Upper lobe of right lung (tissue), 1 donor: Measurements from ENCODE around the gene HDAC7. TPM values are rescaled to one million over a fixed set of nuclear protein-coding genes. Genes with fewer than 3 reads are reported as not detected.

Source experiments
- ATAC-seq: fragments of 200-7000 bp; cut with Tn5 transposase; one replicate; pipeline ENCODE4 v1.9.1; 2020; ENCODE audit warnings: mild to moderate bottlenecking, moderate library complexity
- DNase-seq: peaks from one replicate; pipeline ENCODE4 v3.0.0-alpha.2; 2020
- H3K27ac ChIP-seq: fragments of 200-600 bp; one replicate; pipeline ENCODE4 v1.8.0; 2022
- H3K27me3 ChIP-seq: fragments of 200-600 bp; one replicate; pipeline ENCODE4 v1.8.0; 2022; ENCODE audit warnings: mild to moderate bottlenecking
- H3K36me3 ChIP-seq: fragments of 200-600 bp; one replicate; pipeline ENCODE4 v1.8.0; 2022
- H3K4me1 ChIP-seq: fragments of 200-600 bp; one replicate; pipeline ENCODE4 v1.8.0; 2022
- H3K4me3 ChIP-seq: fragments of 200-600 bp; one replicate; pipeline ENCODE4 v1.8.0; 2022; ENCODE audit warnings: mild to moderate bottlenecking
- H3K9me3 ChIP-seq: fragments of 200-600 bp; one replicate; pipeline ENCODE4 v1.8.0; 2022
- CTCF ChIP-seq: fragments of 200-600 bp; IDR thresholded peaks from one replicate; pipeline ENCODE4 v1.8.0; 2022; ENCODE audit warnings: antibody characterized with exemption
- intact Hi-C: fragments of 100-400 bp; cut with DNase I; formaldehyde crosslinking; loops from one replicate; pipeline ENCODE4 v1.11.0; 2022
- total RNA-seq: library from RNA; stranded (reverse); fragmentation: NEBNext Ultra II Directional; extraction: Animal tissue kit (Norgen Biotek cat#: 25700); gene quantifications from one replicate; pipeline ENCODE4 v1.2.1, GENCODE V29; 2021
- donor health status: DM: no; HTN: yes; CAD: no; lungs with severe emphysema.

Gene HDAC7
- total RNA-seq, 1 donor from 2014 or later: 135 TPM

GRCh38 chr12:47774663-47775062, 45.0 kb downstream of the HDAC7 start:
- H3K9me3 ChIP-seq: no peaks in the 10 kb centered on the region
- intact Hi-C loops: loop anchor here (5.0 kb wide), 1 partner anchor 57 kb away; no protein-coding TSS in a partner anchor
- ATAC-seq (no peak), DNase-seq (no peak)
- peaks cover 64% of the 10 kb centered on the region for H3K4me1 ChIP-seq
- TF ChIP-seq CTCF: no peak
- H3K4me3 ChIP-seq: peak overlapping the region; percentile 93
- H3K27ac ChIP-seq: peak overlapping the region; percentile 52
- H3K27me3 ChIP-seq: no peaks in the 10 kb centered on the region
- H3K36me3 ChIP-seq: no peaks in the 10 kb centered on the region

- TF ChIP-seq CTCF: no peak
- H3K4me1 ChIP-seq: peaks cover 63% of the 10 kb centered on the region
- no peaks in the 10 kb centered on the region for H3K9me3 ChIP-seq
- ATAC-seq: no peak
- intact Hi-C loops: no loop called here
- H3K27me3 ChIP-seq: no peaks in the 10 kb centered on the region
- no peak for DNase-seq
- H3K27ac ChIP-seq: peak overlapping the region; percentile 81
- H3K36me3 ChIP-seq: no peaks in the 10 kb centered on the region
- H3K4me3 ChIP-seq: peak overlapping the region; percentile 93
These were observed 45.7 kb downstream of the HDAC7 start for GRCh38 chr12:47773858-47774580.

- no peaks in the 10 kb centered on the region for H3K36me3 ChIP-seq
- H3K4me1 ChIP-seq: peaks cover 56% of the 10 kb centered on the region
- H3K27me3 ChIP-seq: no peaks in the 10 kb centered on the region
- DNase-seq (peak; percentile 90), ATAC-seq (peak; percentile 87)
- H3K9me3 ChIP-seq: no peaks in the 10 kb centered on the region
- peak within 1 kb of the TSS; percentile 81 for H3K27ac ChIP-seq
- no peak for TF ChIP-seq CTCF
- peak within 1 kb of the TSS; percentile 93 for H3K4me3 ChIP-seq
- intact Hi-C loops: no loop called here
These were observed 46.4 kb downstream of the HDAC7 start, which contains the start of gene SLC48A1 for GRCh38 chr12:47773062-47773857. Gene SLC48A1 (plus strand): TSS chr12:47773238. CDS start chr12:47773305, 67 bp downstream.

GRCh38 chr12:47772738-47773061, 47.0 kb downstream of the HDAC7 start:
- peaks cover 51% of the 10 kb centered on the region for H3K4me1 ChIP-seq

GRCh38 chr12:47772094-47772660, 47.5 kb downstream of the HDAC7 start:
- Histone ChIP-seq H3K27me3 (no peaks in the 10 kb centered on the region), H3K4me3 (peak overlapping the region; percentile 93), H3K9me3 (no peaks in the 10 kb centered on the region), H3K4me1 (peaks cover 45% of the 10 kb centered on the region), H3K36me3 (no peaks in the 10 kb centered on the region), H3K27ac (peak overlapping the region; percentile 80)
- intact Hi-C loops: no loop called here
- ATAC-seq (no peak), DNase-seq (no peak)
- TF ChIP-seq CTCF: no peak

More at GRCh38 chr12:47772738-47773061, 47.0 kb downstream of the HDAC7 start:
- intact Hi-C loops: no loop called here
- Histone ChIP-seq H3K27me3 (no peaks in the 10 kb centered on the region), H3K9me3 (no peaks in the 10 kb centered on the region), H3K27ac (peak overlapping the region; percentile 80), H3K4me3 (peak overlapping the region; percentile 93), H3K36me3 (no peaks in the 10 kb centered on the region)
- no peak for TF ChIP-seq CTCF
- DNase-seq (no peak), ATAC-seq (no peak)
